Transverse colon (tissue), 4 donors: ENCODE measurements around the gene SLC25A48. TPM values are rescaled to one million over a fixed set of nuclear protein-coding genes. Genes with fewer than 3 reads are reported as not detected.
A peak's percentile ranks its signal among the peaks of the same experiment; 100 is the strongest.

Experiments used
- DNase-seq: peaks from one replicate; pipeline ENCODE4 v3.0.0-alpha.2; 2019
- H3K27ac ChIP-seq, 4 donors: fragments of 200-600 bp; sonication (generic); 2 replicates each; pipeline ENCODE4 v1.5.1; 2016 to 2018; ENCODE audit warnings: inconsistent platforms in 4 of 4
- H3K27me3 ChIP-seq: fragments of 200-600 bp; sonication (generic); 2 replicates; pipeline ENCODE4 v1.5.1; 2017; ENCODE audit warnings: inconsistent platforms
- H3K36me3 ChIP-seq, 4 donors: fragments of 200-600 bp; sonication (generic); 2 replicates each; pipeline ENCODE4 v1.5.1; 2017 to 2019; ENCODE audit warnings: inconsistent platforms in 4 of 4
- H3K4me1 ChIP-seq, 4 donors: fragments of 200-600 bp; sonication (generic); 2 replicates each; pipeline ENCODE4 v1.5.1; 2017 to 2020; ENCODE audit warnings: inconsistent platforms in 4 of 4
- H3K4me3 ChIP-seq, 4 donors: fragments of 200-600 bp; sonication (generic); 1 replicate in 1 of 4; 2 replicates in 3 of 4; pipeline versions ENCODE4 v1.5.1 to v1.6.1; 2017 to 2019; ENCODE audit warnings: inconsistent platforms in 4 of 4
- H3K9me3 ChIP-seq, 2 donors: fragments of 200-600 bp; sonication (generic); 2 replicates each; pipeline ENCODE4 v1.5.1; 2017 to 2019; ENCODE audit warnings: inconsistent platforms in 2 of 2
- EP300 ChIP-seq: sonication (generic); formaldehyde crosslinking; IDR thresholded peaks from one replicate; pipeline ENCODE4 v1.6.1; 2017; ENCODE audit warnings: antibody characterized with exemption, low read depth
- POLR2A ChIP-seq: fragments of 450-650 bp; IDR thresholded peaks from one replicate; pipeline ENCODE4 v1.6.1; 2016; ENCODE audit warnings: antibody characterized with exemption, mild to moderate bottlenecking, moderate library complexity
- POLR2AphosphoS5 ChIP-seq, 3 donors: sonication (generic); formaldehyde crosslinking; IDR thresholded peaks; one replicate each; pipeline ENCODE4 v1.6.1; 2016; ENCODE audit warnings: antibody characterized with exemption in 3 of 3
- WGBS, 2 donors: methylation state at CpG; one replicate each; pipeline ENCODE4 v1.1.5; 2018; ENCODE audit warnings: low coverage in 1 of 2; 5-methylcytosine and 5-hydroxymethylcytosine counted together
- in situ Hi-C, 4 donors: fragments of 200-750 bp; cut with MboI; loops; one replicate each; pipeline versions ENCODE4 v1.15.0 to v1.15.1; 2017; ENCODE audit warnings: low sequenced_read_pairs in 3 of 4, low pct_ligation_motif_present in 1 of 4, low pct_unique_long_range_greater_than_20kb in 1 of 4
- intact Hi-C: fragments of 100-400 bp; cut with DNase I; formaldehyde crosslinking; loops from one replicate; pipeline ENCODE4 v1.15.1; 2023; ENCODE audit warnings: low total_unique reads
- total RNA-seq, 4 donors: library from RNA; depleted of rRNA; stranded (reverse); fragments of >200 nt; gene quantifications; one replicate each; pipeline ENCODE4 v1.1.0, GENCODE V29; 2016
- TF ChIP-seq, protein P1 (sequence below), 5 experiments: fragments of 200-600 bp in 3 of 5; fragments of 450-650 bp in 2 of 5; sonication (generic) in 3 of 5; IDR thresholded peaks; 1 replicate in 2 of 5; 2 replicates in 3 of 5; pipeline ENCODE4 v1.5.1; 2016 to 2017; ENCODE audit warnings: antibody characterized with exemption in 5 of 5, inconsistent platforms in 3 of 5, mild to moderate bottlenecking in 2 of 5, moderate library complexity in 1 of 5

Gene SLC25A48
- total RNA-seq, 4 donors from 2014 or later: 0.48 to 2.6 (median 1.8) TPM; not detected in 1

GRCh38 chr5:135916638-135917263 is 82.3 kb downstream of the SLC25A48 start:
- DNase-seq: no peak
- Histone ChIP-seq H3K27me3 (peaks cover 46% of the 10 kb centered on the region), H3K36me3 (no peaks in the 10 kb centered on the region), H3K4me1 (no peaks in the 10 kb centered on the region), H3K27ac (no peak overlapping the region), H3K4me3 (no peak overlapping the region), H3K9me3 (no peaks in the 10 kb centered on the region)
- in situ Hi-C loops (no loop called here), intact Hi-C loops (no loop called here)
- TF ChIP-seq, protein P1, sequence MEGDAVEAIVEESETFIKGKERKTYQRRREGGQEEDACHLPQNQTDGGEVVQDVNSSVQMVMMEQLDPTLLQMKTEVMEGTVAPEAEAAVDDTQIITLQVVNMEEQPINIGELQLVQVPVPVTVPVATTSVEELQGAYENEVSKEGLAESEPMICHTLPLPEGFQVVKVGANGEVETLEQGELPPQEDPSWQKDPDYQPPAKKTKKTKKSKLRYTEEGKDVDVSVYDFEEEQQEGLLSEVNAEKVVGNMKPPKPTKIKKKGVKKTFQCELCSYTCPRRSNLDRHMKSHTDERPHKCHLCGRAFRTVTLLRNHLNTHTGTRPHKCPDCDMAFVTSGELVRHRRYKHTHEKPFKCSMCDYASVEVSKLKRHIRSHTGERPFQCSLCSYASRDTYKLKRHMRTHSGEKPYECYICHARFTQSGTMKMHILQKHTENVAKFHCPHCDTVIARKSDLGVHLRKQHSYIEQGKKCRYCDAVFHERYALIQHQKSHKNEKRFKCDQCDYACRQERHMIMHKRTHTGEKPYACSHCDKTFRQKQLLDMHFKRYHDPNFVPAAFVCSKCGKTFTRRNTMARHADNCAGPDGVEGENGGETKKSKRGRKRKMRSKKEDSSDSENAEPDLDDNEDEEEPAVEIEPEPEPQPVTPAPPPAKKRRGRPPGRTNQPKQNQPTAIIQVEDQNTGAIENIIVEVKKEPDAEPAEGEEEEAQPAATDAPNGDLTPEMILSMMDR (IDR thresholded peaks at IDR 0.05): no peak
- TF ChIP-seq POLR2AphosphoS5 (IDR thresholded peaks at IDR 0.05) (no peak), EP300 (no peak), POLR2A (no peak)
- 60 to 73% methylated on average over 8 of the region's 8 CpGs for WGBS, 2 donors

- intact Hi-C loops (no loop called here), in situ Hi-C loops (no loop called here)
- Histone ChIP-seq H3K36me3 (no peaks in the 10 kb centered on the region), H3K27ac (no peak overlapping the region), H3K9me3 (no peaks in the 10 kb centered on the region), H3K4me1 (no peaks in the 10 kb centered on the region), H3K4me3 (no peak overlapping the region), H3K27me3 (peaks cover 58% of the 10 kb centered on the region)
- TF ChIP-seq EP300 (no peak), POLR2AphosphoS5 (IDR thresholded peaks at IDR 0.05) (no peak), POLR2A (no peak)
- TF ChIP-seq, protein P1 (IDR thresholded peaks at IDR 0.05): no peak
- no peak for DNase-seq
- WGBS, 2 donors: 48 to 59% methylated on average over 3 of the region's 3 CpGs
These were observed 85.7 kb downstream of the SLC25A48 start for GRCh38 chr5:135920199-135920598.

GRCh38 chr5:135921388-135921787 is 86.9 kb downstream of the SLC25A48 start:
- DNase-seq: no peak
- Histone ChIP-seq H3K27me3 (peaks cover 58% of the 10 kb centered on the region), H3K27ac (no peak overlapping the region), H3K4me3 (no peak overlapping the region), H3K4me1 (no peaks in the 10 kb centered on the region), H3K9me3 (no peaks in the 10 kb centered on the region), H3K36me3 (no peaks in the 10 kb centered on the region)
- intact Hi-C loops (no loop called here), in situ Hi-C loops (no loop called here)
- WGBS, 2 donors: 26 to 54% methylated on average over 1 of the region's 1 CpG
- TF ChIP-seq POLR2AphosphoS5 (IDR thresholded peaks at IDR 0.05): no peak
- no peak for TF ChIP-seq POLR2A
- no peak for TF ChIP-seq EP300
- TF ChIP-seq, protein P1 (IDR thresholded peaks at IDR 0.05): no peak

- Histone ChIP-seq H3K27me3 (peaks cover 89% of the 10 kb centered on the region), H3K4me3 (peak overlapping the region in 2 of 4 donors; percentile 27 to 41), H3K36me3 (no peaks in the 10 kb centered on the region), H3K27ac (no peak overlapping the region), H3K9me3 (no peaks in the 10 kb centered on the region), H3K4me1 (peaks cover 0 to 10% (median 9%) of the 10 kb centered on the region in 4 donors)
- intact Hi-C loops: no loop called here
- no peak for DNase-seq
- WGBS, 2 donors: 14 to 26% methylated on average over 4 to 68 of the region's 99 CpGs
- no peak for TF ChIP-seq POLR2A
- no peak for TF ChIP-seq POLR2AphosphoS5 (IDR thresholded peaks at IDR 0.05)
- TF ChIP-seq EP300: no peak
- TF ChIP-seq, protein P1 (IDR thresholded peaks at IDR 0.05): no peak
- in situ Hi-C loops: loop anchor here in 1 of 4 donors (25.0 kb wide), 1 partner anchor 132 kb away; no protein-coding TSS in a partner anchor
These were observed 95.8 kb downstream of the SLC25A48 start for GRCh38 chr5:135930029-135930948.
